Fibroblast of lung (primary cell): ENCODE measurements around the gene TRIL. TPM values are rescaled to one million over a fixed set of nuclear protein-coding genes. Genes with fewer than 3 reads are reported as not detected.

Source experiments
- DNase-seq, 2 donors: peaks; one replicate each; pipeline versions ENCODE4 v3.0.0 to v3.0.0-alpha.2; 2010; ENCODE audit warnings: low read depth in 2 of 2
- H2AFZ ChIP-seq: 2 replicates; pipeline ENCODE4 v1.5.1; 2012; ENCODE audit warnings: low read length, control low read depth, inconsistent platforms
- H3K27ac ChIP-seq: 2 replicates; pipeline ENCODE4 v1.5.1; 2011; ENCODE audit warnings: low read length, control low read depth; ENCODE audit not compliant: insufficient read depth
- H3K27me3 ChIP-seq: 2 replicates; pipeline ENCODE4 v1.5.1; 2011; ENCODE audit warnings: mild to moderate bottlenecking, low read length; ENCODE audit not compliant: control insufficient read depth, insufficient read depth
- H3K36me3 ChIP-seq: 2 replicates; pipeline ENCODE4 v1.5.1; 2011; ENCODE audit warnings: low read length; ENCODE audit not compliant: control insufficient read depth, insufficient read depth
- H3K4me1 ChIP-seq: 2 replicates; pipeline ENCODE4 v1.5.1; 2011; ENCODE audit warnings: low read length; ENCODE audit not compliant: control insufficient read depth, insufficient read depth; ENCODE audit errors: extremely low read depth
- H3K4me2 ChIP-seq: 2 replicates; pipeline ENCODE4 v1.5.1; 2011; ENCODE audit warnings: low read length, control low read depth; ENCODE audit not compliant: insufficient read depth; ENCODE audit errors: extremely low read depth
- H3K4me3 ChIP-seq, 4 experiments: fragments of 200-600 bp in 1 of 4; sonication (generic) in 1 of 4; replicated peaks in 1 of 4; 2 replicates each; pipeline ENCODE4 v1.5.1; 2011 to 2016; ENCODE audit warnings: low read length in 4 of 4, low read depth in 3 of 4, mild to moderate bottlenecking in 3 of 4, control low read depth in 2 of 4, inconsistent platforms in 1 of 4, mixed read lengths in 1 of 4; ENCODE audit not compliant: insufficient read depth in 1 of 4; ENCODE audit errors: control extremely low read depth in 1 of 4
- H3K79me2 ChIP-seq: 2 replicates; pipeline ENCODE4 v1.5.1; 2012; ENCODE audit warnings: mild to moderate bottlenecking, low read length, inconsistent platforms; ENCODE audit not compliant: control insufficient read depth, insufficient read depth
- H3K9ac ChIP-seq: 2 replicates; pipeline ENCODE4 v1.5.1; 2011; ENCODE audit warnings: mild to moderate bottlenecking, low read length, control low read depth; ENCODE audit not compliant: insufficient read depth
- H3K9me3 ChIP-seq: 2 replicates; pipeline ENCODE4 v1.5.1; 2012; ENCODE audit warnings: low read depth, low read length; ENCODE audit not compliant: control insufficient read depth, insufficient read depth
- H4K20me1 ChIP-seq: 2 replicates; pipeline ENCODE4 v1.5.1; 2011; ENCODE audit warnings: low read length; ENCODE audit not compliant: control insufficient read depth, insufficient read depth; ENCODE audit errors: extremely low read depth
- CTCF ChIP-seq, 2 donors: IDR thresholded peaks in 1 of 2; conservative IDR thresholded peaks in 1 of 2; 1 replicate in 1 of 2; 2 replicates in 1 of 2; pipeline ENCODE4 v1.5.1; 2011 to 2012; ENCODE audit warnings: low read length in 2 of 2, control low read depth in 1 of 2, inconsistent platforms in 1 of 2, low read depth in 1 of 2, mild to moderate bottlenecking in 1 of 2
- EZH2 ChIP-seq: IDR thresholded peaks from 2 replicates; pipeline ENCODE4 v1.5.1; 2012; ENCODE audit warnings: low read length, control low read depth, mild to moderate bottlenecking; ENCODE audit errors: missing control alignments
- polyA plus RNA-seq, 2 donors: library from polyadenylated mRNA; depleted of rRNA in 1 of 2; stranded (reverse) in 1 of 2; unstranded in 1 of 2; fragments of >200 nt; gene quantifications; 2 replicates each; pipeline ENCODE4 v1.2.1, GENCODE V29; 2011 to 2012; ENCODE audit warnings: missing spikeins in 1 of 2
- total RNA-seq: library from RNA; depleted of rRNA; stranded (reverse); fragments of >200 nt; gene quantifications from 2 replicates; pipeline ENCODE4 v1.2.1, GENCODE V29; 2014

Gene TRIL
- total and polyA plus RNA-seq, 2 donors (not counting 1 experiment from before 2014, with no cell fraction given) = 0.10 to 0.17 TPM

DNA sequence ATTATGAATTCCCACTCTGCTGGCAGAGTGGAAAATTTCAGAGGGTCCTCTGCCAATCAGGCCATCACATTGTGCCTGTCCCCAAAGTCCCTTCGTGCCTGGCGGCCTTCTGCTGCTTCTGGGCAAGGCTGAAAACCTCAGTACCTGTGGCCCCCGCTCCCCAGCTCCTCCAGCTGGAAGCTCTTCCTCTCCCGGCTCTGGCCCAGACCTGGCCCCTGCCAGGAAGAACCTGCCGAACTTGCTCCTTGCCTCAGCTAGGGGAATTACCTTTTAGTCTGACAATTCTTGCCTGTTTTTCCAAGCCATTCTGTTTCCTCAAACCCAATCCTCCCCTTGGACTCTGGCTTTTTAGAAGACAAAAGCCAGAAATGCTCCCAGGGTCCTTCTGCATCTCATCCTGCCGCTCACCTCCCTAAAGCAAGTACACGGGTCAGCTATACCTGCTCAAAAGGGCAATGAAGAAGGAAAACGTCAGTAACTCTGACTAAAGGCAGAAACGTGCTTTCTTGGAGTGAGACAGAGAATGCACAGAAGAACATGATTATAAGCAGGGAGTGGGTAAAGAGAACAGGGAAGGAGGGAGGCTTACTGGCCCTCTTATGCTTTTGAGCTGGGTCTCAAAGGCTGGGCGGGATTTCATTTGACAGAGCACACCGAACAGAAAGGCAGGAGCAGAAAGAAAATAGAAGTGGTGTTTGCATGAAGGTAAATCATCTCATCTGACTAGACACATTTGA lies 28.1 kb upstream of the TRIL start:
- no peaks in the 10 kb centered on the region for H3K79me2 ChIP-seq
- no peak for TF ChIP-seq EZH2
- no peak for TF ChIP-seq CTCF (conservative IDR thresholded peaks at IDR 0.05 in 1 of 2, IDR thresholded peaks at IDR 0.05 in 1 of 2; ENCODE audit: low read depth in 1 of 2, low read length in 2 of 2)
- DNase-seq = no peak
- no peaks in the 10 kb centered on the region for H3K27me3 ChIP-seq
- H3K9me3 ChIP-seq = no peaks in the 10 kb centered on the region
- H3K9ac ChIP-seq = no peak overlapping the region
- no peak overlapping the region for H3K4me2 ChIP-seq
- no peak overlapping the region for H3K4me3 ChIP-seq
- H3K27ac ChIP-seq = no peak overlapping the region
- H3K36me3 ChIP-seq = no peaks in the 10 kb centered on the region
- no peaks in the 10 kb centered on the region for H4K20me1 ChIP-seq
- peaks cover 11% of the 10 kb centered on the region for H3K4me1 ChIP-seq
- no peak overlapping the region for H2AFZ ChIP-seq

DNA sequence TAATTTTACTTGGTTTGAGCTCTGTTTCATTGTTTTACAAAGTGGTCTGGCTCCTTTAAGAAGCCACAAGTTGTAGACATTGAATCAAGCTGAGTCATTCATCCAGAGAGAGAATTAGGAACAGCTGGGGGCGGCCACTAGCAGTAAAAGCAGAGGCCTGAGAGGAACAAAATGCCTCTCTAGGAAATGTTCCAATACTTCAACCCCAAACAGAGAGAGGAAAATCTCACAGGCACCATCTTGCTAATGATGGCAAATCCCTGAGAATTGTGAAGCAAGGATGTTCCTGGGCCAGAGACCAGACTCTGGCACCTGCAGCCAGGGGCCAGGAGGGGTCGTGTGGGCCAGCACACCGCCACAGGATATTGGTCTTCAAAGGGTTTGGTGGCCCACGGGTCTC lies 26.5 kb upstream of the TRIL start:
- Histone ChIP-seq H3K9me3 (no peaks in the 10 kb centered on the region), H3K4me2 (no peak overlapping the region), H3K9ac (no peak overlapping the region), H3K36me3 (no peaks in the 10 kb centered on the region), H4K20me1 (no peaks in the 10 kb centered on the region), H3K27ac (no peak overlapping the region), H3K27me3 (no peaks in the 10 kb centered on the region), H3K4me1 (peaks cover 11% of the 10 kb centered on the region), H3K79me2 (no peaks in the 10 kb centered on the region), H2AFZ (no peak overlapping the region), H3K4me3 (no peak overlapping the region)
- DNase-seq = peak; percentile 91 to 92
- TF ChIP-seq EZH2 = no peak
- no peak for TF ChIP-seq CTCF (conservative IDR thresholded peaks at IDR 0.05 in 1 of 2, IDR thresholded peaks at IDR 0.05 in 1 of 2; ENCODE audit: low read depth in 1 of 2, low read length in 2 of 2)

GRCh38 chr7:28984217-28984616 lies 26.1 kb upstream of the TRIL start:
- Histone ChIP-seq H3K9me3 (no peaks in the 10 kb centered on the region), H3K4me1 (peaks cover 7% of the 10 kb centered on the region), H3K27me3 (no peaks in the 10 kb centered on the region), H3K36me3 (no peaks in the 10 kb centered on the region), H3K79me2 (no peaks in the 10 kb centered on the region), H2AFZ (no peak overlapping the region), H3K4me3 (no peak overlapping the region), H4K20me1 (no peaks in the 10 kb centered on the region), H3K4me2 (no peak overlapping the region), H3K27ac (no peak overlapping the region), H3K9ac (no peak overlapping the region)
- TF ChIP-seq EZH2 (no peak), CTCF (conservative IDR thresholded peaks at IDR 0.05 in 1 of 2, IDR thresholded peaks at IDR 0.05 in 1 of 2; ENCODE audit: low read depth in 1 of 2, low read length in 2 of 2) (no peak)
- DNase-seq = no peak
